IMR-90 (cell line): ENCODE measurements around the gene MTF2. TPM values are rescaled to one million over a fixed set of nuclear protein-coding genes. Genes with fewer than 3 reads are reported as not detected.

ENCODE experiments used
- ATAC-seq: fragments of 200-7000 bp; cut with Tn5 transposase; 2 replicates; pipeline ENCODE4 v1.9.1; 2020; ENCODE audit warnings: low read depth, mild to moderate bottlenecking, moderate library complexity
- BruUV-seq: library from RNA; stranded (reverse); fragments of 400-500 nt; replicated peaks from 2 replicates; lab custom pipeline; 2021; lab: Mats Ljungman, UMichigan
- CTCF ChIA-PET: fragments of 300-600 bp; formaldehyde crosslinking; extraction: SDS; loops from one replicate; lab custom pipeline; 2021; ENCODE audit warnings: antibody characterized with exemption; lab: Yijun Ruan, JAX
- POLR2A ChIA-PET: fragments of 300-600 bp; sonication (Branson Sonifier 250); formaldehyde crosslinking; loops from one replicate; lab custom pipeline; 2022; ENCODE audit warnings: antibody characterized with exemption; ENCODE audit not compliant: unreplicated experiment; lab: Charles Lee
- DNase-seq: peaks from one replicate; pipeline ENCODE4 v3.0.0; 2013
- H2AFZ ChIP-seq: replicated peaks from 2 replicates; pipeline ENCODE3; 2013; ENCODE audit warnings: low read length, mild to moderate bottlenecking; ENCODE audit not compliant: poor library complexity
- H2AK5ac ChIP-seq: 2 replicates; pipeline ENCODE4 v1.6.1; 2013; ENCODE audit warnings: low read depth, low read length, inconsistent platforms
- H2AK9ac ChIP-seq: replicated peaks from 2 replicates; pipeline ENCODE3; 2013; ENCODE audit warnings: mild to moderate bottlenecking, low read depth, low read length, moderate library complexity; ENCODE audit not compliant: poor library complexity
- H2BK120ac ChIP-seq: 2 replicates; pipeline ENCODE4 v1.6.1; 2013; ENCODE audit warnings: low read depth, low read length, inconsistent platforms
- H2BK15ac ChIP-seq: 3 replicates; pipeline ENCODE4 v1.6.1; 2013; ENCODE audit warnings: low read depth, low read length, inconsistent platforms
- H2BK20ac ChIP-seq: 2 replicates; pipeline ENCODE4 v1.6.1; 2013; ENCODE audit warnings: low read depth, mild to moderate bottlenecking, inconsistent platforms, low read length, moderate library complexity
- H2BK5ac ChIP-seq: 2 replicates; pipeline ENCODE4 v1.6.1; 2013; ENCODE audit warnings: mild to moderate bottlenecking, low read depth, low read length, inconsistent platforms; ENCODE audit not compliant: poor library complexity, severe bottlenecking
- H3K14ac ChIP-seq: replicated peaks from 2 replicates; pipeline ENCODE4 v1.6.1; 2013; ENCODE audit warnings: low read depth, low read length, inconsistent platforms
- H3K18ac ChIP-seq: 2 replicates; pipeline ENCODE4 v1.6.1; 2013; ENCODE audit warnings: low read depth, low read length, control low read depth
- H3K23ac ChIP-seq: 2 replicates; pipeline ENCODE4 v1.6.1; 2013; ENCODE audit warnings: low read depth, low read length, inconsistent platforms
- H3K27ac ChIP-seq: 2 replicates; pipeline ENCODE4 v1.5.1; 2013; ENCODE audit warnings: mild to moderate bottlenecking, control low read depth, low read length; ENCODE audit not compliant: insufficient read depth
- H3K27me3 ChIP-seq: 2 replicates; pipeline ENCODE4 v1.6.1; 2013; ENCODE audit warnings: low read length; ENCODE audit not compliant: control insufficient read depth, insufficient read depth
- H3K36me3 ChIP-seq: 2 replicates; pipeline ENCODE4 v1.6.1; 2013; ENCODE audit warnings: low read length, mixed read lengths; ENCODE audit not compliant: control insufficient read depth, insufficient read depth
- H3K4ac ChIP-seq: 2 replicates; pipeline ENCODE4 v1.6.1; 2013; ENCODE audit warnings: low read depth, low read length, inconsistent platforms
- H3K4me1 ChIP-seq: 2 replicates; pipeline ENCODE4 v1.6.1; 2013; ENCODE audit warnings: low read length, mixed read lengths; ENCODE audit not compliant: control insufficient read depth, insufficient read depth
- H3K4me2 ChIP-seq: 2 replicates; pipeline ENCODE4 v1.6.1; 2013; ENCODE audit warnings: low read depth, mild to moderate bottlenecking, control low read depth, low read length, moderate library complexity
- H3K4me3 ChIP-seq: 2 replicates; pipeline ENCODE4 v1.5.1; 2013; ENCODE audit warnings: low read depth, mild to moderate bottlenecking, control low read depth, low read length, moderate library complexity; ENCODE audit not compliant: insufficient read depth
- H3K56ac ChIP-seq: 2 replicates; pipeline ENCODE4 v1.6.1; 2013; ENCODE audit warnings: low read length, inconsistent platforms; ENCODE audit not compliant: insufficient read depth; ENCODE audit errors: extremely low read depth
- H3K79me1 ChIP-seq, 2 experiments: 2 replicates each; pipeline ENCODE4 v1.6.1; 2013; ENCODE audit warnings: low read length in 2 of 2, inconsistent platforms in 1 of 2, low read depth in 1 of 2
- H3K9ac ChIP-seq: 2 replicates; pipeline ENCODE4 v1.6.1; 2013; ENCODE audit warnings: low read depth, low read length, control low read depth
- H3K9me1 ChIP-seq: 2 replicates; pipeline ENCODE4 v1.6.1; 2013; ENCODE audit warnings: low read length, inconsistent platforms; ENCODE audit not compliant: insufficient read depth
- H3K9me3 ChIP-seq: 2 replicates; pipeline ENCODE4 v1.6.1; 2013; ENCODE audit warnings: low read length; ENCODE audit not compliant: control insufficient read depth, insufficient read depth
- H4K20me1 ChIP-seq: 2 replicates; pipeline ENCODE4 v1.6.1; 2013; ENCODE audit warnings: low read length, inconsistent platforms; ENCODE audit not compliant: insufficient read depth
- H4K5ac ChIP-seq: 2 replicates; pipeline ENCODE4 v1.6.1; 2013; ENCODE audit warnings: mild to moderate bottlenecking, low read depth, low read length, control low read depth
- H4K8ac ChIP-seq, 2 experiments: 2 replicates each; pipeline ENCODE4 v1.6.1; 2013; ENCODE audit warnings: low read depth in 2 of 2, low read length in 2 of 2, control low read depth in 1 of 2, inconsistent platforms in 1 of 2
- H4K91ac ChIP-seq: 2 replicates; pipeline ENCODE4 v1.6.1; 2013; ENCODE audit warnings: low read depth, low read length, inconsistent platforms; ENCODE audit not compliant: insufficient read depth
- BHLHE40 ChIP-seq: fragments of 150-350 bp; IDR thresholded peaks from 2 replicates; pipeline ENCODE4 v1.6.1; 2016; ENCODE audit warnings: mild to moderate bottlenecking, low read depth, low read length
- CEBPB ChIP-seq: IDR thresholded peaks from 2 replicates; pipeline ENCODE4 v1.6.1; 2012; ENCODE audit warnings: low read depth, low read length, improper control_type of control experiment
- CHD1 ChIP-seq: IDR thresholded peaks from 2 replicates; pipeline ENCODE4 v1.6.1; 2012; ENCODE audit warnings: low read depth, low read length, improper control_type of control experiment
- FOS ChIP-seq: fragments of 150-350 bp; IDR thresholded peaks from 2 replicates; pipeline ENCODE4 v1.6.1; 2016; ENCODE audit warnings: low read depth, low read length
- MXI1 ChIP-seq: IDR thresholded peaks from 2 replicates; pipeline ENCODE4 v1.6.1; 2012; ENCODE audit warnings: low read depth, mild to moderate bottlenecking, low read length, moderate library complexity, borderline replicate concordance
- NFE2L2 ChIP-seq: fragments of 150-350 bp; IDR thresholded peaks from 2 replicates; pipeline ENCODE4 v1.6.1; 2016; ENCODE audit warnings: low read depth, mild to moderate bottlenecking, low read length
- POLR2A ChIP-seq: IDR thresholded peaks from 2 replicates; pipeline ENCODE4 v1.6.1; 2012; ENCODE audit warnings: mild to moderate bottlenecking, low read depth, low read length
- RAD21 ChIP-seq: IDR thresholded peaks from 2 replicates; pipeline ENCODE4 v1.6.1; 2012; ENCODE audit warnings: low read length, improper control_type of control experiment
- RCOR1 ChIP-seq: IDR thresholded peaks from 2 replicates; pipeline ENCODE4 v1.6.1; 2012; ENCODE audit warnings: mild to moderate bottlenecking, low read length, improper control_type of control experiment; ENCODE audit not compliant: insufficient replicate concordance
- RFX5 ChIP-seq: IDR thresholded peaks from 2 replicates; pipeline ENCODE4 v1.8.0; 2012; ENCODE audit warnings: low read depth, mild to moderate bottlenecking, low read length, moderate library complexity
- SMC3 ChIP-seq: fragments of 150-350 bp; IDR thresholded peaks from 2 replicates; pipeline ENCODE4 v1.6.1; 2016; ENCODE audit warnings: low read depth, mild to moderate bottlenecking, antibody characterized with exemption, low read length, moderate library complexity
- WGBS, 2 experiments: methylation state at CpG; one replicate each; pipeline versions ENCODE4 v1.1.5 to v1.1.7; 2013; ENCODE audit warnings: missing lambda C conversion rate in 2 of 2; ENCODE audit not compliant: insufficient read length in 1 of 2; ENCODE audit errors: extremely low coverage in 2 of 2; 5-methylcytosine and 5-hydroxymethylcytosine counted together
- dilution Hi-C: fragments of 300-500 bp; cut with HindIII; formaldehyde crosslinking; loops from one replicate; pipeline ENCODE4 v1.14.3; 2018; ENCODE audit warnings: low sequenced_read_pairs; ENCODE audit not compliant: unreplicated experiment
- in situ Hi-C: fragments of 300-500 bp; cut with MboI; formaldehyde crosslinking; loops from 3 replicates; pipeline ENCODE4 v1.14.3; 2019; ENCODE audit warnings: low sequenced_read_pairs, inconsistent platforms, mixed read lengths
- intact Hi-C: fragments of 100-400 bp; cut with micrococcal nuclease; formaldehyde crosslinking; loops from 2 replicates; pipeline ENCODE4 v1.10.0; 2022
- polyA plus RNA-seq, 3 experiments: library from polyadenylated mRNA; depleted of rRNA; stranded (reverse); fragments of >200 nt; gene quantifications; 2 replicates each; pipeline ENCODE4 v1.2.3, GENCODE V29; 2012; ENCODE audit warnings: low replicate concordance in 1 of 3
- total RNA-seq: library from RNA; depleted of rRNA; stranded (reverse); fragments of >200 nt; gene quantifications from 2 replicates; pipeline ENCODE4 v1.2.3, GENCODE V29; 2012
- TF ChIP-seq, protein P1 (sequence below): conservative IDR thresholded peaks from 2 replicates; pipeline ENCODE4 v1.5.1; 2012; ENCODE audit warnings: mild to moderate bottlenecking, low read depth, low read length, improper control_type of control experiment
- TF ChIP-seq, protein P2 (sequence below): fragments of 150-350 bp; IDR thresholded peaks from 2 replicates; pipeline ENCODE4 v1.6.1; 2017; ENCODE audit warnings: mild to moderate bottlenecking, antibody characterized with exemption, low read length, low read depth

Gene MTF2
- total and polyA plus RNA-seq, 2 of the 4 experiments (the other 2 are of a cell fraction): 10.6 to 39.8 TPM

DNA sequence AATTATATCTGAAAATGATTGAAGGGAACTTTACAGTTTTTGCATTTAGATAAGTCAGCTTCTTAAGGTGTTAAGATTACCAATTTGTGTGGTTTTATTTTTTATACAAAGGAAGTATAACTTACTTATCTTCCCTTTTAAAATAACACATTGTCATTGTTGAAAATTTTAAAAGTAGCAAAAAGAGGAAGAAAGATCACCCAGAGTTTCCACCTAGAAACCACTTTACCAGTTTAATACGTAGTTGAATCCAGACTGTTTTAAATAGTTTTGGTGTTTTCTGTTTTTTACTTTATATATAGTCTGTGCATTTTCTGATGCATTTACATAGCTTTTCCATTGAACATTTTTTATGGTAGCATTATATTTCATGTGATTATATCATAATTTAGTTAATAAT, 107.6 kb downstream of the MTF2 start:
- no peak overlapping the region for H4K5ac ChIP-seq
- H3K14ac ChIP-seq: no peak overlapping the region
- no peak overlapping the region for H2BK20ac ChIP-seq
- no peak overlapping the region for H2BK15ac ChIP-seq
- no peaks in the 10 kb centered on the region for H3K27me3 ChIP-seq
- H2AK5ac ChIP-seq: no peak overlapping the region
- H2AK9ac ChIP-seq: no peak overlapping the region
- no peak overlapping the region for H3K23ac ChIP-seq
- no peak for TF ChIP-seq RCOR1
- TF ChIP-seq POLR2A: no peak
- TF ChIP-seq, protein P1, sequence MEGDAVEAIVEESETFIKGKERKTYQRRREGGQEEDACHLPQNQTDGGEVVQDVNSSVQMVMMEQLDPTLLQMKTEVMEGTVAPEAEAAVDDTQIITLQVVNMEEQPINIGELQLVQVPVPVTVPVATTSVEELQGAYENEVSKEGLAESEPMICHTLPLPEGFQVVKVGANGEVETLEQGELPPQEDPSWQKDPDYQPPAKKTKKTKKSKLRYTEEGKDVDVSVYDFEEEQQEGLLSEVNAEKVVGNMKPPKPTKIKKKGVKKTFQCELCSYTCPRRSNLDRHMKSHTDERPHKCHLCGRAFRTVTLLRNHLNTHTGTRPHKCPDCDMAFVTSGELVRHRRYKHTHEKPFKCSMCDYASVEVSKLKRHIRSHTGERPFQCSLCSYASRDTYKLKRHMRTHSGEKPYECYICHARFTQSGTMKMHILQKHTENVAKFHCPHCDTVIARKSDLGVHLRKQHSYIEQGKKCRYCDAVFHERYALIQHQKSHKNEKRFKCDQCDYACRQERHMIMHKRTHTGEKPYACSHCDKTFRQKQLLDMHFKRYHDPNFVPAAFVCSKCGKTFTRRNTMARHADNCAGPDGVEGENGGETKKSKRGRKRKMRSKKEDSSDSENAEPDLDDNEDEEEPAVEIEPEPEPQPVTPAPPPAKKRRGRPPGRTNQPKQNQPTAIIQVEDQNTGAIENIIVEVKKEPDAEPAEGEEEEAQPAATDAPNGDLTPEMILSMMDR: no peak
- no peak for TF ChIP-seq RAD21
- no peak for TF ChIP-seq RFX5
- TF ChIP-seq MXI1: no peak
- TF ChIP-seq FOS: no peak
- no peak for TF ChIP-seq CHD1
- TF ChIP-seq NFE2L2: no peak
- TF ChIP-seq, protein P2, sequence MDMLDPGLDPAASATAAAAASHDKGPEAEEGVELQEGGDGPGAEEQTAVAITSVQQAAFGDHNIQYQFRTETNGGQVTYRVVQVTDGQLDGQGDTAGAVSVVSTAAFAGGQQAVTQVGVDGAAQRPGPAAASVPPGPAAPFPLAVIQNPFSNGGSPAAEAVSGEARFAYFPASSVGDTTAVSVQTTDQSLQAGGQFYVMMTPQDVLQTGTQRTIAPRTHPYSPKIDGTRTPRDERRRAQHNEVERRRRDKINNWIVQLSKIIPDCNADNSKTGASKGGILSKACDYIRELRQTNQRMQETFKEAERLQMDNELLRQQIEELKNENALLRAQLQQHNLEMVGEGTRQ: no peak
- no peak for TF ChIP-seq BHLHE40
- TF ChIP-seq CEBPB: no peak
- no peak for TF ChIP-seq SMC3
- H2BK120ac ChIP-seq: no peak overlapping the region
- H3K9ac ChIP-seq: no peak overlapping the region
- H3K4me1 ChIP-seq: no peaks in the 10 kb centered on the region
- H3K4ac ChIP-seq: no peak overlapping the region
- intact Hi-C loops: no loop called here
- dilution Hi-C loops: no loop called here
- H3K56ac ChIP-seq: no peak overlapping the region
- peaks cover 1% of the 10 kb centered on the region; the same call in 1 of the 2 replicates for H3K36me3 ChIP-seq
- POLR2A ChIA-PET: no interaction called here
- H3K79me1 ChIP-seq: peaks cover 9 to 13% of the 10 kb centered on the region in 2 experiments; a peak in 3 of 4 replicates
- DNase-seq: no peak
- H3K4me2 ChIP-seq: no peak overlapping the region
- H3K4me3 ChIP-seq: no peak overlapping the region
- CTCF ChIA-PET: no interaction called here
- no peak for ATAC-seq
- no peaks in the 10 kb centered on the region for H3K9me1 ChIP-seq
- no TSS peak for BruUV-seq
- H2BK5ac ChIP-seq: no peak overlapping the region
- H3K18ac ChIP-seq: no peak overlapping the region
- no CpG with 5 or more reads among the region's 1 CpG for WGBS, 2 experiments
- H2AFZ ChIP-seq: no peak overlapping the region
- no peak overlapping the region for H4K91ac ChIP-seq
- H3K9me3 ChIP-seq: no peaks in the 10 kb centered on the region
- no peak overlapping the region for H3K27ac ChIP-seq
- H4K20me1 ChIP-seq: no peaks in the 10 kb centered on the region
- no peak overlapping the region for H4K8ac ChIP-seq
- in situ Hi-C loops: no loop called here
